Mucosa of rectum (tissue), 2 donors: ENCODE data around the gene ERFL.
"Not testable (repeated sequence)": the region's sequence is repeated elsewhere in the genome, so short reads cannot be mapped to it uniquely, and the experiment has no call there.

Experiments used
- H3K27ac ChIP-seq, 2 donors: one replicate each; pipeline ENCODE4 v1.7.0; 2013; ENCODE audit warnings: inconsistent platforms in 2 of 2, low read depth in 2 of 2, low read length in 2 of 2
- H3K27me3 ChIP-seq, 2 donors: one replicate each; pipeline ENCODE4 v1.7.0; 2013; ENCODE audit warnings: low read length in 2 of 2; ENCODE audit not compliant: control insufficient read depth in 2 of 2, insufficient read depth in 2 of 2
- H3K36me3 ChIP-seq, 2 donors: one replicate each; pipeline ENCODE4 v1.7.0; 2013; ENCODE audit warnings: low read length in 2 of 2; ENCODE audit not compliant: control insufficient read depth in 2 of 2, insufficient read depth in 2 of 2
- H3K4me1 ChIP-seq, 2 donors: one replicate each; pipeline ENCODE4 v1.7.0; 2013; ENCODE audit warnings: low read length in 2 of 2, mild to moderate bottlenecking in 1 of 2; ENCODE audit not compliant: control insufficient read depth in 2 of 2, insufficient read depth in 2 of 2
- H3K4me3 ChIP-seq, 2 donors: one replicate each; pipeline ENCODE4 v1.7.0; 2013; ENCODE audit warnings: low read length in 2 of 2
- H3K9ac ChIP-seq, 2 donors: one replicate each; pipeline ENCODE4 v1.7.0; 2013; ENCODE audit warnings: low read length in 2 of 2, low read depth in 1 of 2, mild to moderate bottlenecking in 1 of 2
- H3K9me3 ChIP-seq, 2 donors: one replicate each; pipeline ENCODE4 v1.7.0; 2013; ENCODE audit warnings: low read length in 2 of 2; ENCODE audit not compliant: control insufficient read depth in 2 of 2
- donor health status: healthy.
- donor health status: Normal muscosa, but diverticular disease.

The ERFL gene

DNA sequence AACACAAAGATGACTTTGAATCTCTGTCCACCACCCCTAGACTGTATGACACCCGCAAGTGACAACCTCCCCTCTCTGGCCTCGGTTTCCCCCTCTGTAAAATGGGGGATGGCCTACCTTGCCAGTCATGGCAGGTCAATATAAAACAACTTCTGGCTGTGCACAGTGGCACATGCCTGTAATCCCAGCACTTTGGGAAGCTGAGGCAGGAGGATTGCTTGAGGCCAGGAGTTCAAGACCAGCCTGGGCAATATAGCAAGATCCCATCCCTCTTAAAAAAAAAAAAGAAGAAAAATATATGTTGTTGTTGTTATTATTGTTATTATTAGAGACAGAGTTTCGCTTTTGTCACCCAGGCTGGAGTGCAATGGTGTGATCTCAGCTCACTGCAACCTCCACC, 52.3 kb downstream of the ERFL start:
- Histone ChIP-seq H3K36me3 (peaks cover 6 to 11% of the 10 kb centered on the region in 2 donors), H3K27ac (peak overlapping the region; percentile 48 to 79), H3K4me1 (peaks cover 3 to 26% of the 10 kb centered on the region in 2 donors)
- H3K9ac ChIP-seq, H3K27me3 ChIP-seq, H3K9me3 ChIP-seq, H3K4me3 ChIP-seq: not testable (repeated sequence)

- no peaks in the 10 kb centered on the region for H3K27me3 ChIP-seq
- H3K36me3 ChIP-seq: peaks cover 27 to 28% of the 10 kb centered on the region in 2 donors
- H3K9ac ChIP-seq: peak overlapping the region in 1 of 2 donors; percentile 33
- no peak overlapping the region for H3K4me3 ChIP-seq
- peaks cover 18 to 34% of the 10 kb centered on the region in 2 donors for H3K4me1 ChIP-seq
- peak overlapping the region in 1 of 2 donors; percentile 79 for H3K27ac ChIP-seq
- H3K9me3 ChIP-seq: no peaks in the 10 kb centered on the region
Observed at GRCh38 chr19:41872775-41873647, 55.2 kb downstream of the ERFL start.

- no peaks in the 10 kb centered on the region for H3K9me3 ChIP-seq
- H3K36me3 ChIP-seq: peaks cover 28% of the 10 kb centered on the region in 2 donors
- H3K4me1 ChIP-seq: peaks cover 23 to 37% of the 10 kb centered on the region in 2 donors
- H3K27me3 ChIP-seq: no peaks in the 10 kb centered on the region
- peak overlapping the region; percentile 21 to 79 for H3K27ac ChIP-seq
- H3K9ac ChIP-seq: no peak overlapping the region
- H3K4me3 ChIP-seq: no peak overlapping the region
Observed at GRCh38 chr19:41872384-41872774, 55.9 kb downstream of the ERFL start.

GRCh38 chr19:41871573-41872383, 56.5 kb downstream of the ERFL start:
- H3K27ac ChIP-seq: peak overlapping the region; percentile 21 to 79
- no peaks in the 10 kb centered on the region for H3K9me3 ChIP-seq
- no peak overlapping the region for H3K9ac ChIP-seq
- no peaks in the 10 kb centered on the region for H3K27me3 ChIP-seq
- H3K4me1 ChIP-seq: peaks cover 23 to 37% of the 10 kb centered on the region in 2 donors
- H3K36me3 ChIP-seq: peaks cover 28% of the 10 kb centered on the region in 2 donors
- H3K4me3 ChIP-seq: no peak overlapping the region

GRCh38 chr19:41870401-41870873, 57.8 kb downstream of the ERFL start:
- peak overlapping the region in 1 of 2 donors; percentile 58 for H3K27ac ChIP-seq
- no peaks in the 10 kb centered on the region for H3K9me3 ChIP-seq
- peak overlapping the region in 1 of 2 donors; percentile 26 for H3K4me3 ChIP-seq
- H3K27me3 ChIP-seq: no peaks in the 10 kb centered on the region
- no peak overlapping the region for H3K9ac ChIP-seq
- H3K36me3 ChIP-seq: peaks cover 30 to 32% of the 10 kb centered on the region in 2 donors
- peaks cover 28 to 35% of the 10 kb centered on the region in 2 donors for H3K4me1 ChIP-seq

- Histone ChIP-seq H3K27me3 (no peaks in the 10 kb centered on the region), H3K36me3 (peaks cover 39 to 40% of the 10 kb centered on the region in 2 donors), H3K9me3 (no peaks in the 10 kb centered on the region), H3K9ac (no peak overlapping the region), H3K27ac (peak overlapping the region in 1 of 2 donors; percentile 9), H3K4me3 (no peak overlapping the region), H3K4me1 (peaks cover 30 to 39% of the 10 kb centered on the region in 2 donors)
Observed at GRCh38 chr19:41869374-41869955, 58.8 kb downstream of the ERFL start.

DNA sequence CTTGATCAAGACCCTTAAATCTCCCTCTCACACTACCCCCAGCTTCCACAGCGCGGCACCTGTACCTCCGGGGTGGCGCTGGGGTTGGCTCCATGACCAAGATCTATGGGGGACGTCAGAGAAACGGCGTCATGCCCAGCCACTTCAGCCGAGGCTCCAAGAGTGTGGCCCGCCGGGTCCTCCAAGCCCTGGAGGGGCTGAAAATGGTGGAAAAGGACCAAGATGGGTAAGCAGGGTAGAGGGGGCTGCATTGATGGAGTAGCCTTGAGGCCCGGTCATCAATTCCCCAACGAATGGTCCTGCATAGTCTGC, 59.3 kb downstream of the ERFL start:
- Histone ChIP-seq H3K9ac (no peak overlapping the region), H3K9me3 (no peaks in the 10 kb centered on the region), H3K4me1 (peaks cover 32 to 40% of the 10 kb centered on the region in 2 donors), H3K27me3 (no peaks in the 10 kb centered on the region), H3K27ac (peak overlapping the region in 1 of 2 donors; percentile 9), H3K4me3 (no peak overlapping the region), H3K36me3 (peaks cover 44 to 45% of the 10 kb centered on the region in 2 donors)

DNA sequence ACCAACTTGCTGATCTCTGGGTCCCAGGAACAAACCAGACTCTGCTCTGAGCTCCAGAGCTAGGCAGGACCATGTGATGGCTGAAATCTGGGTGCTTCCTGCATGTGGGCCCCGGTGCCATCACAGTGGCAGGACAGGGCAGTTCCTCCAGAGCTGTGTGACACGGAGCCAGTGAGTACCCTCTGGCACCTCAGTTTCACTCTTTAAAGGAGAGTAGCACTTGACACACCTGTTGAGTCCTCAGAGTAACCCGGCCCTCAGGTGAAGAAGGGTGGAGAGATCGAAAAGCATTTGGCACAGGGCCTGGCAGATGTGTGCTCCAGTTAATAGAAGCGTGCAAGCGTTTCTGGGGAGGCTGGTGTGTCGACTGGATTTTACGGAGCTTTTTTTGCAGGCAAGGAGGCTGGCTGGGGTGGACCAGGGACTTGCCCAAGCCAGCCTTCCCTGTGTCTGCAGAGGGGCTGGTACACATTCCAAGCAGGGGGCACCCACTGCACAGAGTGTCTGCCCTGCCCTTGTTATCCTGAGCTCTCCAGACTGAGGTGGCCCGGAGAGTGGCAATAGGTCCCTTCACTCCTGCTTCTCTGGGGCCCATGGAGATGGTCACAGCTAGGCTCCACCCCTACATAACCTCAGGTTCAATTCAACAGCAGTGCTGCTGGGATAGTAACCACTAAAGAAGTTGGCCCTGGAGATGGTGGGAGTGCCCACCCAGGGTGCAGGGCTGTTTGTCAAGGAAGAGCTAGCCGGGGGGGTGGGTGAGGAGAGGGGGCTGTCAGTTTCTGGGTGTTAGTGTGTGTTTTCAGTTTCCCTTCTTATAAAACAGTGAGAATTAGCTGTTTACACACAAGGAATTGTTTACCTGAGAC, 59.9 kb downstream of the ERFL start:
- no peaks in the 10 kb centered on the region for H3K9me3 ChIP-seq
- H3K27ac ChIP-seq: peak overlapping the region in 1 of 2 donors; percentile 9
- peaks cover 35 to 38% of the 10 kb centered on the region in 2 donors for H3K4me1 ChIP-seq
- H3K9ac ChIP-seq: peak overlapping the region in 1 of 2 donors; percentile 34
- peaks cover 47 to 49% of the 10 kb centered on the region in 2 donors for H3K36me3 ChIP-seq
- no peaks in the 10 kb centered on the region for H3K27me3 ChIP-seq
- peak overlapping the region in 1 of 2 donors; percentile 15 for H3K4me3 ChIP-seq

DNA sequence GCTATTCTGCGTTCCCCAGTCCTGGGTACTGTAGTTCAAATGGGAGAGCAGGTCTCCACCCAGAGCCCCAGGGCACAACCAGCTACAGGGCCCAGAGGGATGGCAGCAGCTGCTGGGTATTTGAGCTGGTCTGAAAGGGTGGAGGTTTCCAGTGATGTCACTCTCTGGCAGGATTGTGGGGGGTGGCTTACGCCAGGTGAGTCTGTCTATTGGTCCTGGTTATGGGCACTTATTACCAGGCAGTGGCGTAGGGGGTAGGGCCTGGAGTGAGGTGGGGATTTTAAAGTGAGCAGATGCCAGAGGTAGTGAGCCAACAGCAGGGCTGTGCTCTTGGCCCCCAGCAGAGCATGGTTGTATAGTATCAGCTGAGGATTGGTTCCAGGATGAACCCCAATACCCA, 62.0 kb downstream of the ERFL start:
- Histone ChIP-seq H3K36me3 (peaks cover 57 to 62% of the 10 kb centered on the region in 2 donors), H3K27me3 (no peaks in the 10 kb centered on the region), H3K9me3 (no peaks in the 10 kb centered on the region), H3K4me1 (peaks cover 42 to 49% of the 10 kb centered on the region in 2 donors), H3K4me3 (no peak overlapping the region), H3K9ac (no peak overlapping the region), H3K27ac (no peak overlapping the region)
